ENCODE data around the gene L3MBTL4. TPM values are rescaled to one million over a fixed set of nuclear protein-coding genes. Genes with fewer than 3 reads are reported as not detected.

Gene L3MBTL4
- total and polyA plus RNA-seq, 10 of the 15 experiments (the other 5 are each of a cell fraction or from before 2014, with no cell fraction given): 1.3 to 8.7 (median 3.8) TPM

DNA sequence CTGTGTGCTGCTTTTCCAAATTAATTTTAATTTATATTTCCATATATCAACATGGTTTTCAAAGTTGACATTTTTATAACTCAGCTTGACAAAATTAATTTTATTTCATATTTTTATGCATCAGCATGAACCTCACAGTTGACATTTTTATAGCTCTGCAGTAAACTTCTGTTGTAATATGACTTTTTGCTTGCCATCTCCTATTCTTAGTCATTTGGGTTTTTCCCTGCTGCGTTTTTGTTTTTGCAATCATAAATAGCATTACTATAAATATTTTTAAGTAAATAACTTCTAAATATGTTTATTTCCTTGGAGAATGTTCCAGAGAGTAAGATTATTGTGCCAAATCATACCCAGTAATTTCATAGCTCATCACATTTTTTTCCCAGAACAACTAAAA, 21.0 kb upstream of the L3MBTL4 start:
- H3K36me3 ChIP-seq (ENCODE audit: control insufficient read depth in 2 of 2, insufficient read depth in 2 of 2, low read length in 1 of 2): no peaks in the 10 kb centered on the region
- in situ Hi-C loops (cut with MboI): no loop called here
- no peak overlapping the region for H3K27ac ChIP-seq (ENCODE audit: control insufficient read depth, insufficient read depth)
- no peaks in the 10 kb centered on the region for H3K79me2 ChIP-seq (ENCODE audit: control insufficient read depth, insufficient read depth, low read length)
- H3K9me3 ChIP-seq (replicated peaks; ENCODE audit: control insufficient read depth, insufficient read depth, low read length): no peaks in the 10 kb centered on the region
- H3K4me2 ChIP-seq (ENCODE audit: control insufficient read depth, insufficient read depth): no peak overlapping the region
- ChIA-PET SMC1A (ENCODE audit: uncharacterized antibody, unreplicated experiment) (interaction anchor here (2.1 kb wide), 1 partner anchor 14 kb away, joined by 9 read pairs; no protein-coding TSS in a partner anchor), RAD21 (ENCODE audit: unreplicated experiment) (no interaction called here), CTCF (no interaction called here), POLR2A (no interaction called here)
- 0% methylated on average over 1 of the region's 1 CpG for WGBS (ENCODE audit: insufficient coverage, insufficient replicate concordance, low lambda C conversion rate, missing lambda C conversion rate)
- intact Hi-C loops (cut with micrococcal nuclease; ENCODE audit: unreplicated experiment): no loop called here
- peaks cover 16% of the 10 kb centered on the region for H3K4me1 ChIP-seq (ENCODE audit: control insufficient read depth, insufficient read depth, low read length)
- H4K20me1 ChIP-seq (ENCODE audit: control insufficient read depth, insufficient read depth): no peaks in the 10 kb centered on the region
- H2AFZ ChIP-seq (ENCODE audit: control insufficient read depth, low read depth, low read length): no peak overlapping the region
- no peak overlapping the region for H3K9ac ChIP-seq (ENCODE audit: control insufficient read depth, insufficient read depth, low read length)
- FAIRE-seq (no peak), DNase-seq (ENCODE audit: low read depth, low spot score) (no peak), ATAC-seq (no peak)
- H3K4me3 ChIP-seq: no peak overlapping the region
- BruUV-seq (replicated peaks): no TSS peak
- H3K27me3 ChIP-seq (replicated peaks in 1 of 2; ENCODE audit: control insufficient read depth in 2 of 2, insufficient read depth in 2 of 2, low read length in 1 of 2): no peaks in the 10 kb centered on the region
- no peak for TF ChIP-seq BHLHE40 (IDR thresholded peaks at IDR 0.05; ENCODE audit: borderline replicate concordance in 1 of 2, low read depth in 2 of 2, low read length in 1 of 2)
- TF ChIP-seq BCL3 (IDR thresholded peaks at IDR 0.05; ENCODE audit: borderline replicate concordance, insufficient read depth, low read depth, low read length, poor library complexity, severe bottlenecking): peak; percentile 55
- no peak for TF ChIP-seq HCFC1 (IDR thresholded peaks at IDR 0.05; ENCODE audit: low read length)
- TF ChIP-seq TCF3 (IDR thresholded peaks at IDR 0.05; ENCODE audit: borderline replicate concordance, insufficient read depth, low read depth, low read length): no peak
- TF ChIP-seq TCF12 (IDR thresholded peaks at IDR 0.05; ENCODE audit: low read depth, low read length): no peak
- peak; percentile 71 for TF ChIP-seq JUNB (IDR thresholded peaks at IDR 0.05)
- no peak for TF ChIP-seq NFYA (IDR thresholded peaks at IDR 0.05; ENCODE audit: borderline replicate concordance, low read depth, low read length)
- no peak for TF ChIP-seq MYB (IDR thresholded peaks at IDR 0.05; ENCODE audit: borderline replicate concordance, low read depth, low read length)
- no peak for TF ChIP-seq SP1 (IDR thresholded peaks at IDR 0.05; ENCODE audit: low read depth, low read length)
- TF ChIP-seq MEF2A (IDR thresholded peaks at IDR 0.05; ENCODE audit: insufficient read depth, low read depth, low read length): peak; percentile 57; the same call in 1 of the 2 replicates
- no peak for TF ChIP-seq NFXL1 (IDR thresholded peaks at IDR 0.05; ENCODE audit: borderline replicate concordance)
